PC-3 (cell line): ENCODE results near the gene EIF3F. TPM values are rescaled to one million over a fixed set of nuclear protein-coding genes. Genes with fewer than 3 reads are reported as not detected.

Experiments
- ATAC-seq: fragments of 200-7000 bp; cut with Tn5 transposase; 2 replicates; pipeline ENCODE4 v1.9.1; 2020; ENCODE audit warnings: mild to moderate bottlenecking, moderate library complexity
- BruUV-seq: library from RNA; stranded (reverse); fragments of 400-500 nt; replicated peaks from 2 replicates; lab custom pipeline; 2021; lab: Mats Ljungman, UMichigan
- CTCF ChIA-PET: fragments of 300-600 bp; sonication (Branson Sonifier 250); formaldehyde crosslinking; loops from one replicate; lab custom pipeline; 2022; ENCODE audit warnings: antibody characterized with exemption; lab: Charles Lee
- POLR2A ChIA-PET: fragments of 300-600 bp; sonication (Branson Sonifier 250); formaldehyde crosslinking; loops from one replicate; lab custom pipeline; 2022; ENCODE audit warnings: antibody characterized with exemption; ENCODE audit not compliant: unreplicated experiment; lab: Charles Lee
- DNase-seq: peaks from one replicate; pipeline ENCODE4 v3.0.0-alpha.2; 2015
- H2AFZ ChIP-seq: fragments of 300-600 bp; sonication (generic); 2 replicates; pipeline ENCODE4 v1.6.0; 2016; ENCODE audit warnings: antibody characterized with exemption, low read length
- H3F3A ChIP-seq: fragments of 300-600 bp; sonication (generic); one replicate; pipeline ENCODE4 v1.6.0; 2017; ENCODE audit warnings: antibody characterized with exemption, low read length, control low read depth, mild to moderate bottlenecking; ENCODE audit not compliant: unreplicated experiment
- H3K27ac ChIP-seq: fragments of 300-600 bp; sonication (generic); 2 replicates; pipeline ENCODE4 v1.5.1; 2016; ENCODE audit warnings: mild to moderate bottlenecking, low read length
- H3K27me3 ChIP-seq: fragments of 300-600 bp; sonication (generic); 2 replicates; pipeline ENCODE4 v1.6.1; 2016; ENCODE audit warnings: low read length, mixed read lengths
- H3K36me3 ChIP-seq: fragments of 300-600 bp; sonication (generic); 2 replicates; pipeline ENCODE4 v1.6.1; 2016; ENCODE audit warnings: low read depth, mixed run types, low read length, mixed read lengths
- H3K4me1 ChIP-seq: fragments of 300-600 bp; sonication (generic); 2 replicates; pipeline ENCODE4 v1.5.1; 2016; ENCODE audit warnings: low read length; ENCODE audit not compliant: insufficient read depth
- H3K4me2 ChIP-seq: fragments of 300-600 bp; sonication (generic); 2 replicates; pipeline ENCODE4 v1.6.0; 2016; ENCODE audit warnings: low read length
- H3K4me3 ChIP-seq: fragments of 300-600 bp; sonication (generic); 2 replicates; pipeline ENCODE4 v1.5.1; 2016; ENCODE audit warnings: mild to moderate bottlenecking, low read length, mixed read lengths
- H3K79me2 ChIP-seq: fragments of 300-600 bp; sonication (generic); 2 replicates; pipeline ENCODE4 v1.6.1; 2017; ENCODE audit warnings: low read length, mixed read lengths
- H3K9ac ChIP-seq: fragments of 300-600 bp; sonication (generic); 2 replicates; pipeline ENCODE4 v1.6.0; 2016; ENCODE audit warnings: mild to moderate bottlenecking, low read length
- H3K9me2 ChIP-seq: fragments of 300-600 bp; sonication (generic); replicated peaks from 2 replicates; pipeline ENCODE4 v1.6.1; 2016; ENCODE audit warnings: mixed run types, low read length, mixed read lengths
- H3K9me3 ChIP-seq: fragments of 300-600 bp; sonication (generic); 2 replicates; pipeline ENCODE4 v1.6.1; 2016; ENCODE audit warnings: low read length, mixed read lengths
- H4K20me1 ChIP-seq: fragments of 300-600 bp; sonication (generic); 2 replicates; pipeline ENCODE4 v1.6.1; 2016; ENCODE audit warnings: low read length, mixed read lengths
- CTCF ChIP-seq: fragments of 300-600 bp; sonication (generic); conservative IDR thresholded peaks from 2 replicates; pipeline ENCODE4 v1.5.1; 2017; ENCODE audit warnings: antibody characterized with exemption, low read depth, mild to moderate bottlenecking, low read length
- EZH2 ChIP-seq: fragments of 300-600 bp; sonication (generic); IDR thresholded peaks from one replicate; pipeline ENCODE4 v1.6.1; 2017; ENCODE audit warnings: antibody characterized with exemption, mild to moderate bottlenecking, low read length; ENCODE audit not compliant: unreplicated experiment
- EZH2phosphoT487 ChIP-seq: fragments of 300-600 bp; sonication (generic); IDR thresholded peaks from 2 replicates; pipeline ENCODE4 v1.6.1; 2018; ENCODE audit warnings: mild to moderate bottlenecking, antibody characterized with exemption, low read length, borderline replicate concordance
- intact Hi-C: fragments of 100-400 bp; cut with micrococcal nuclease; formaldehyde crosslinking; loops from 2 replicates; pipeline ENCODE4 v1.9.0; 2023
- total RNA-seq: library from RNA; depleted of rRNA; stranded (reverse); fragments of >200 nt; gene quantifications from 2 replicates; pipeline ENCODE4 v1.2.3, GENCODE V29; 2014

The EIF3F gene
- total RNA-seq, 1 experiment from 2014 or later = 227 TPM

DNA sequence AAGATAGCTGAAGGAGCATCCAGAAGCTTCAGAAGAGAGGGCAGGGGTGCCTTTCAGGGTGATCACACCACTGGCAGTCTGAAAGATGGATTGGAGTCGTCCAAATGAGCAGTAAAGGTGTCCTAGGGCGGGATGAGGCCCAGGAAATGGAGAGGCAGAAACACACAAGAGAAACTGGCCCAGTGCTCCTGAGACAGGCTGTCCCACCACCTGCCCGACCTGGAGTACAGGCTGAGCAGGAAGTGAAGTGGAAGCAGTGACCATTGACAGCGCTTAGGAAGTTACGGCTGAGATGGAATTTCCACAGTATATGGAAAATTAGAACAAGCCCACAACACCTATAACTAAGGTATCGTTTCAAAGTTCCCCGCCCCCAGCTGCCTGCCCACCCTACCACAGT, 16.1 kb downstream of the EIF3F start:
- Histone ChIP-seq H3K27ac (no peak overlapping the region), H3K4me2 (no peak overlapping the region), H3K27me3 (no peaks in the 10 kb centered on the region), H3K9ac (no peak overlapping the region), H3K36me3 (peaks cover 16% of the 10 kb centered on the region), H3K79me2 (no peaks in the 10 kb centered on the region), H3K9me3 (no peaks in the 10 kb centered on the region), H3K4me1 (no peaks in the 10 kb centered on the region), H3F3A (no peaks in the 10 kb centered on the region), H3K4me3 (no peak overlapping the region), H3K9me2 (no peaks in the 10 kb centered on the region), H2AFZ (no peak overlapping the region), H4K20me1 (no peaks in the 10 kb centered on the region)
- DNase-seq (no peak), ATAC-seq (no peak)
- ChIA-PET CTCF (no interaction called here), POLR2A (interaction anchor here (0.6 kb wide), 1 partner anchor 97 kb away, joined by 4 read pairs; no protein-coding TSS in a partner anchor)
- TF ChIP-seq EZH2 = no peak
- no peak for TF ChIP-seq EZH2phosphoT487
- no TSS peak for BruUV-seq
- intact Hi-C loops = no loop called here

- Histone ChIP-seq H3F3A (no peaks in the 10 kb centered on the region), H2AFZ (no peak overlapping the region), H3K4me3 (no peak overlapping the region), H3K9ac (no peak overlapping the region), H4K20me1 (no peaks in the 10 kb centered on the region), H3K27ac (no peak overlapping the region), H3K36me3 (peaks cover 9% of the 10 kb centered on the region; the same call in 1 of the 2 replicates), H3K9me3 (no peaks in the 10 kb centered on the region), H3K27me3 (no peaks in the 10 kb centered on the region), H3K79me2 (no peaks in the 10 kb centered on the region), H3K4me1 (no peaks in the 10 kb centered on the region), H3K9me2 (no peaks in the 10 kb centered on the region), H3K4me2 (no peak overlapping the region)
- ATAC-seq (no peak), DNase-seq (no peak)
- ChIA-PET POLR2A (no interaction called here), CTCF (no interaction called here)
- TSS peak; percentile 10 for BruUV-seq
- intact Hi-C loops = no loop called here
- TF ChIP-seq CTCF = no peak
- TF ChIP-seq EZH2 = no peak
- TF ChIP-seq EZH2phosphoT487 = no peak
Measured at GRCh38 chr11:8004008-8004407, 16.9 kb downstream of the EIF3F start.

- BruUV-seq = no TSS peak
- Histone ChIP-seq H2AFZ (no peak overlapping the region), H3K4me2 (no peak overlapping the region), H3F3A (no peaks in the 10 kb centered on the region), H3K27me3 (no peaks in the 10 kb centered on the region), H3K36me3 (peaks cover under 1% of the 10 kb centered on the region; the same call in 1 of the 2 replicates), H3K4me3 (no peak overlapping the region), H3K4me1 (no peaks in the 10 kb centered on the region), H3K27ac (no peak overlapping the region), H3K9ac (no peak overlapping the region), H4K20me1 (no peaks in the 10 kb centered on the region), H3K9me3 (no peaks in the 10 kb centered on the region), H3K79me2 (no peaks in the 10 kb centered on the region), H3K9me2 (no peaks in the 10 kb centered on the region)
- no peak for DNase-seq
- TF ChIP-seq EZH2phosphoT487 = no peak
- no peak for TF ChIP-seq EZH2
- no peak for TF ChIP-seq CTCF
- intact Hi-C loops = no loop called here
- ATAC-seq = peak; percentile 5; the same call in 1 of the 2 replicates
- POLR2A ChIA-PET = no interaction called here
- CTCF ChIA-PET = interaction anchor here (0.9 to 1.7 kb wide), 2 partner anchors 84 to 94 kb away, joined by 3 to 49 read pairs; no protein-coding TSS in a partner anchor
Measured at GRCh38 chr11:8005556-8005955, 18.4 kb downstream of the EIF3F start.
